ENCODE data around the gene GSTA5.
"Not testable (repeated sequence)": the region's sequence is repeated elsewhere in the genome, so short reads cannot be mapped to it uniquely, and the experiment has no call there.

DNA sequence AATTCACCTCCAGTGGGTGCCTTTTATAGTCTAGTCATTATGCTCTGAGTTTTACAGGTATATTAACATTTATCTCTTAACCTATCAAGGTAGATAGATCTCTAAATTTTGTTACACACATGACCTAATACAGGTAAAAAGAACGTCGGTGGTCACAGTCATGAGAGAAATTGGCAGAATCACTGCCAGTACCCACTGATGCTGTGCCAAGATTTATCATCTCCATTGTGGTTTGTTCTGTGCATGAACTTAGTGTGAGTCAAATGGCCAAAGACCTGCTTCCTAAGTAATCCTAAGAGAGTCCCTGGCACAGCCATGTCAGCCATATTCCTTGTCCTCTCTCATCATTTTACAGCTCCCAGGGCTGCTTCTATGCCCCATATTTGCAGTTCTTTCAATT, 46.2 kb downstream of the GSTA5 start:
- TF ChIP-seq, protein P1, sequence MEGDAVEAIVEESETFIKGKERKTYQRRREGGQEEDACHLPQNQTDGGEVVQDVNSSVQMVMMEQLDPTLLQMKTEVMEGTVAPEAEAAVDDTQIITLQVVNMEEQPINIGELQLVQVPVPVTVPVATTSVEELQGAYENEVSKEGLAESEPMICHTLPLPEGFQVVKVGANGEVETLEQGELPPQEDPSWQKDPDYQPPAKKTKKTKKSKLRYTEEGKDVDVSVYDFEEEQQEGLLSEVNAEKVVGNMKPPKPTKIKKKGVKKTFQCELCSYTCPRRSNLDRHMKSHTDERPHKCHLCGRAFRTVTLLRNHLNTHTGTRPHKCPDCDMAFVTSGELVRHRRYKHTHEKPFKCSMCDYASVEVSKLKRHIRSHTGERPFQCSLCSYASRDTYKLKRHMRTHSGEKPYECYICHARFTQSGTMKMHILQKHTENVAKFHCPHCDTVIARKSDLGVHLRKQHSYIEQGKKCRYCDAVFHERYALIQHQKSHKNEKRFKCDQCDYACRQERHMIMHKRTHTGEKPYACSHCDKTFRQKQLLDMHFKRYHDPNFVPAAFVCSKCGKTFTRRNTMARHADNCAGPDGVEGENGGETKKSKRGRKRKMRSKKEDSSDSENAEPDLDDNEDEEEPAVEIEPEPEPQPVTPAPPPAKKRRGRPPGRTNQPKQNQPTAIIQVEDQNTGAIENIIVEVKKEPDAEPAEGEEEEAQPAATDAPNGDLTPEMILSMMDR (IDR thresholded peaks at IDR 0.05; ENCODE audit: control extremely low read depth in 1 of 3, insufficient read depth in 1 of 3, low read depth in 1 of 3, low read length in 3 of 3), result not testable (repeated sequence)
- TF ChIP-seq EP300 (IDR thresholded peaks at IDR 0.05; ENCODE audit: borderline replicate concordance in 1 of 2, low read depth in 2 of 2, low read length in 2 of 2); RFX5 (IDR thresholded peaks at IDR 0.05; ENCODE audit: borderline replicate concordance, low read depth, low read length); POLR2A (IDR thresholded peaks at IDR 0.05; ENCODE audit: control extremely low read depth in 1 of 2, low read depth in 2 of 2, low read length in 2 of 2); RNF2 (IDR thresholded peaks at IDR 0.05; ENCODE audit: borderline replicate concordance, low read depth, low read length, missing control alignments, poor library complexity, severe bottlenecking): not testable (repeated sequence)
- TF ChIP-seq, protein P2, sequence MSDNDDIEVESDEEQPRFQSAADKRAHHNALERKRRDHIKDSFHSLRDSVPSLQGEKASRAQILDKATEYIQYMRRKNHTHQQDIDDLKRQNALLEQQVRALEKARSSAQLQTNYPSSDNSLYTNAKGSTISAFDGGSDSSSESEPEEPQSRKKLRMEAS (IDR thresholded peaks at IDR 0.05), result not testable (repeated sequence)
